Fibroblast of pulmonary artery (primary cell): ENCODE data around the gene ACOX2.

ENCODE experiments used
- DNase-seq: peaks from one replicate; pipeline ENCODE4 v3.0.0-alpha.2; 2010; ENCODE audit warnings: low read depth
- H3K4me3 ChIP-seq: replicated peaks from 2 replicates; pipeline ENCODE4 v1.5.1; 2011; ENCODE audit warnings: low read depth, mild to moderate bottlenecking, control low read depth, low read length, moderate library complexity
- TF ChIP-seq, protein P1 (sequence below): IDR thresholded peaks from 2 replicates; pipeline ENCODE4 v1.5.1; 2011; ENCODE audit warnings: mild to moderate bottlenecking, control low read depth, low read length, inconsistent platforms; ENCODE audit errors: missing control alignments

The ACOX2 gene

GRCh38 chr3:58482917-58483636 lies 53.9 kb downstream of the ACOX2 start:
- DNase-seq = no peak
- H3K4me3 ChIP-seq = no peak overlapping the region
- TF ChIP-seq, protein P1, sequence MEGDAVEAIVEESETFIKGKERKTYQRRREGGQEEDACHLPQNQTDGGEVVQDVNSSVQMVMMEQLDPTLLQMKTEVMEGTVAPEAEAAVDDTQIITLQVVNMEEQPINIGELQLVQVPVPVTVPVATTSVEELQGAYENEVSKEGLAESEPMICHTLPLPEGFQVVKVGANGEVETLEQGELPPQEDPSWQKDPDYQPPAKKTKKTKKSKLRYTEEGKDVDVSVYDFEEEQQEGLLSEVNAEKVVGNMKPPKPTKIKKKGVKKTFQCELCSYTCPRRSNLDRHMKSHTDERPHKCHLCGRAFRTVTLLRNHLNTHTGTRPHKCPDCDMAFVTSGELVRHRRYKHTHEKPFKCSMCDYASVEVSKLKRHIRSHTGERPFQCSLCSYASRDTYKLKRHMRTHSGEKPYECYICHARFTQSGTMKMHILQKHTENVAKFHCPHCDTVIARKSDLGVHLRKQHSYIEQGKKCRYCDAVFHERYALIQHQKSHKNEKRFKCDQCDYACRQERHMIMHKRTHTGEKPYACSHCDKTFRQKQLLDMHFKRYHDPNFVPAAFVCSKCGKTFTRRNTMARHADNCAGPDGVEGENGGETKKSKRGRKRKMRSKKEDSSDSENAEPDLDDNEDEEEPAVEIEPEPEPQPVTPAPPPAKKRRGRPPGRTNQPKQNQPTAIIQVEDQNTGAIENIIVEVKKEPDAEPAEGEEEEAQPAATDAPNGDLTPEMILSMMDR = no peak

GRCh38 chr3:58480309-58480708 lies 56.7 kb downstream of the ACOX2 start:
- TF ChIP-seq, protein P1 = no peak
- DNase-seq = no peak

GRCh38 chr3:58478781-58479180 lies 58.2 kb downstream of the ACOX2 start:
- DNase-seq = no peak
- no peak overlapping the region for H3K4me3 ChIP-seq
- TF ChIP-seq, protein P1 = no peak

More at GRCh38 chr3:58480309-58480708, 56.7 kb downstream of the ACOX2 start:
- H3K4me3 ChIP-seq = no peak overlapping the region

- no peak for DNase-seq
- TF ChIP-seq, protein P1 = no peak
- H3K4me3 ChIP-seq = no peak overlapping the region
Observed at GRCh38 chr3:58474967-58475578, 61.9 kb downstream of the ACOX2 start.

- DNase-seq = no peak
- TF ChIP-seq, protein P1 = no peak
- no peak overlapping the region for H3K4me3 ChIP-seq
Observed at GRCh38 chr3:58474348-58474911, 62.6 kb downstream of the ACOX2 start.

DNA sequence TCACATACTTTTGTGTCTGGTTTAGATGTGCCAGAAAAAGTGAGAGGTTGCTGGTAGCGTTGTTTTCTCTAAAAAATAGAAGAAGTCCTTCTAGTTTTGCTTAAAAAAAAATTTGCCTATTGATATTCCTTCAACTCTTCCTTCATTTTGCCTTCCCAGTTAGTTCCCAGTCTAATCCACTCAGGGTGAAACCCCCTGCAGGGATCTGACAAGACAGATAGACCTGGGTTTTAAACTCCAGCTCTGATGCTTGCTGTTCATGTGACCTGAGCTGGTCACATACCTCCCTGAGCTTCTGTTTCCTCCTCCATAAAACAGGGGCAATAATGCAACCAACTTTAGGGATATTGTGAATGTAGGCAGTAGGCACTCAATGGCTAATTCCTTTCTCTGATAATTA lies 63.7 kb downstream of the ACOX2 start:
- DNase-seq = no peak
- TF ChIP-seq, protein P1 = no peak
- H3K4me3 ChIP-seq = no peak overlapping the region
